ENCODE measurements around the gene LARGE2. TPM values are rescaled to one million over a fixed set of nuclear protein-coding genes. Genes with fewer than 3 reads are reported as not detected.

Gene LARGE2
- total and polyA plus RNA-seq, 9 of the 15 experiments (the other 6 are each of a cell fraction or from before 2014, with no cell fraction given): 0.56 to 14.1 (median 6.6) TPM

DNA sequence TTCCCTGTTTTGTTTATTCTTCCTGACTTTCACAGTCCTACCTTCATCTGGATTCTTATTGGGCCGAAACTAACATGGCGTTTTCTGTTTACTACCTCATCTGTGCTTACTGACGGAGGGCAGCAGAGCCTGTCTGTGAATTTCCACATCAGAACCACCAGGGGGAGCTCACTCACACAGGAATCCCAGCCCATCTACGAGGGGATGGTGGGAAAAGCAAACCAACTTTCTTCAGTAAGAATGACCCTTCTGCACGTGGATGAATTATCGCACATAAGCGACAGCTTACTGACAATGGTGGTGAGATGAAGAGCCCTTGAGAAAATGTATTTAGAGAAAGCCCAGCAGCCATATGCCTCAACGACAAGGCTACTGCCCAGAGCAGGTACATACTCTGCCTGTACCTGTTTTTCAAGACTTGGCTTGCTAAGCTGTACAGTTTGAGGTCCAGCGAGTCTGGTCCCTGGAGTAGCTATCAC lies 42.5 kb downstream of the LARGE2 start (continued):
- no peak for TF ChIP-seq ZNF780A (CRISPR knock-in tag; IDR thresholded peaks at IDR 0.05)
- TF ChIP-seq HEY1 (CRISPR knock-in tag; IDR thresholded peaks at IDR 0.05; ENCODE audit: borderline replicate concordance): no peak
- TF ChIP-seq SETDB1 (IDR thresholded peaks at IDR 0.05; ENCODE audit: low read length): no peak
- no peak for TF ChIP-seq THRB (CRISPR knock-in tag; conservative IDR thresholded peaks at IDR 0.05)
- no peak for TF ChIP-seq NEUROD1 (IDR thresholded peaks at IDR 0.05; ENCODE audit: borderline replicate concordance, low read depth, low read length, partially characterized antibody)
- TF ChIP-seq STAG1 (CRISPR knock-in tag; IDR thresholded peaks at IDR 0.05; ENCODE audit: borderline replicate concordance): no peak
- no peak for TF ChIP-seq HDGF (IDR thresholded peaks at IDR 0.05)
- TF ChIP-seq GATA2 (CRISPR knock-in tag; IDR thresholded peaks at IDR 0.05): no peak
- no peak for TF ChIP-seq NFXL1 (CRISPR knock-in tag; IDR thresholded peaks at IDR 0.05)
- 0 out of 2 replicates have a peak, but pooled peaks have one; percentile 18 for TF ChIP-seq NFATC3 (IDR thresholded peaks at IDR 0.05)
- no peak for TF ChIP-seq ZNF232 (CRISPR knock-in tag; IDR thresholded peaks at IDR 0.05)
- TF ChIP-seq ZNF431 (CRISPR knock-in tag; IDR thresholded peaks at IDR 0.05): no peak
- TF ChIP-seq, protein P1, sequence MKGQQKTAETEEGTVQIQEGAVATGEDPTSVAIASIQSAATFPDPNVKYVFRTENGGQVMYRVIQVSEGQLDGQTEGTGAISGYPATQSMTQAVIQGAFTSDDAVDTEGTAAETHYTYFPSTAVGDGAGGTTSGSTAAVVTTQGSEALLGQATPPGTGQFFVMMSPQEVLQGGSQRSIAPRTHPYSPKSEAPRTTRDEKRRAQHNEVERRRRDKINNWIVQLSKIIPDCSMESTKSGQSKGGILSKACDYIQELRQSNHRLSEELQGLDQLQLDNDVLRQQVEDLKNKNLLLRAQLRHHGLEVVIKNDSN (CRISPR knock-in tag; IDR thresholded peaks at IDR 0.05): peak; percentile 36; the same call in 1 of the 2 replicates
- TF ChIP-seq TCF15 (CRISPR knock-in tag; IDR thresholded peaks at IDR 0.05): no peak
- no peak for TF ChIP-seq SMARCE1 (IDR thresholded peaks at IDR 0.05)
- no peak; the same call in 1 of the 2 replicates for TF ChIP-seq HSF4 (CRISPR knock-in tag; IDR thresholded peaks at IDR 0.05; ENCODE audit: borderline replicate concordance)
- TF ChIP-seq PHTF2 (CRISPR knock-in tag; IDR thresholded peaks at IDR 0.05): no peak
- TF ChIP-seq ILF3 (IDR thresholded peaks at IDR 0.05; ENCODE audit: borderline replicate concordance): no peak
- peak; percentile 84 for TF ChIP-seq NBN (IDR thresholded peaks at IDR 0.05; ENCODE audit: low read depth)
- TF ChIP-seq ARID1B (IDR thresholded peaks at IDR 0.05): no peak; the same call in 1 of the 2 replicates
- 0 out of 4 replicates have a peak, but pooled peaks of 1 of the 2 experiments have one; percentile 29 for TF ChIP-seq MLLT1 (IDR thresholded peaks at IDR 0.05)
- no peak for TF ChIP-seq ZNF57 (CRISPR knock-in tag; IDR thresholded peaks at IDR 0.05)
- no peak for TF ChIP-seq ZBED1 (IDR thresholded peaks at IDR 0.05)
- no peak for TF ChIP-seq HDAC6 (IDR thresholded peaks at IDR 0.05; ENCODE audit: low read depth, low read length)
- no peak for TF ChIP-seq MIER1 (IDR thresholded peaks at IDR 0.05; ENCODE audit: low read depth)
- TF ChIP-seq TRIM28 (IDR thresholded peaks at IDR 0.05): no peak
- no peak for TF ChIP-seq HMG20A (CRISPR knock-in tag; conservative IDR thresholded peaks at IDR 0.05)
- no peak for TF ChIP-seq BMI1 (IDR thresholded peaks at IDR 0.05; ENCODE audit: low read length)
- no peak for TF ChIP-seq ZNF551 (CRISPR knock-in tag; IDR thresholded peaks at IDR 0.05)
- TF ChIP-seq PTTG1 (tag; IDR thresholded peaks at IDR 0.05; ENCODE audit: low read depth): no peak

Data from K562 (cell line).